ENCODE data around the gene CARMIL1. TPM values are rescaled to one million over a fixed set of nuclear protein-coding genes. Genes with fewer than 3 reads are reported as not detected.
A peak's percentile ranks its signal among the peaks of the same experiment; 100 is the strongest.

CARMIL1 gene
- total RNA-seq, 1 donor from 2014 or later, result 14.5 TPM

DNA sequence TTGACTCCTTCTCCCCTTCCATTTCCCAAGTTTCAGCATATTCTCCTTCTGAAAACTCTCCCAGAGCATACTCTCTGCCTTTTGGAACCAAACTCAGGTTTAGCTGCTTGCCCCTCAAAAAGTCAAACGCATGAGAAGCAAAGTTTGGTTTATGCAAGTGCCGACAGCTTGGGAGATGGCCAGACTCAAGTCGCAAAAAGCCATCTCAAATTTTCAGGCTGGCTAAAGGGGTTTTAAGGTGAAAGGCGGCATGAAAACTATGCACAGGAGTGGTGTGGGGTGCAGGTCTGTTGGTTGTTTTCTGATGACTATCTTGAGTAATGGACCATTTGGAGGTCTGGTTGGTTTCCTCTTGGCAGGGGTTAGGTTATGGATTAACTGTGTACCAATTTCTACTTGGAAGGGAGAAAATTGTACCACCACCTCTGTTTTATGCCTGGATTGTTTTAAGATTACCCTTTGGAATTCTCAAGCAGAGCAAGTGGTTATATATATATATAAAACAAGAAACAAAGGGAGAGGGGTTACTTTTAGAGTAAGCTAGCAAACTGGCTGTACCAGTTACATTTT is 320.4 kb downstream of the CARMIL1 start:
- H3K36me3 Mint-ChIP-seq (ENCODE audit: low read depth), result peaks cover 8% of the 10 kb centered on the region
- no peaks in the 10 kb centered on the region for H3K9me3 Mint-ChIP-seq (ENCODE audit: low read depth)
- no peak for DNase-seq (ENCODE audit: low spot score)
- no peaks in the 10 kb centered on the region for H3K27me3 Mint-ChIP-seq (ENCODE audit: low read depth)
- no peak overlapping the region for H3K27ac Mint-ChIP-seq (ENCODE audit: unreplicated experiment)
- no peak overlapping the region for H3K4me3 Mint-ChIP-seq (ENCODE audit: unreplicated experiment)
- TF ChIP-seq, protein P1, sequence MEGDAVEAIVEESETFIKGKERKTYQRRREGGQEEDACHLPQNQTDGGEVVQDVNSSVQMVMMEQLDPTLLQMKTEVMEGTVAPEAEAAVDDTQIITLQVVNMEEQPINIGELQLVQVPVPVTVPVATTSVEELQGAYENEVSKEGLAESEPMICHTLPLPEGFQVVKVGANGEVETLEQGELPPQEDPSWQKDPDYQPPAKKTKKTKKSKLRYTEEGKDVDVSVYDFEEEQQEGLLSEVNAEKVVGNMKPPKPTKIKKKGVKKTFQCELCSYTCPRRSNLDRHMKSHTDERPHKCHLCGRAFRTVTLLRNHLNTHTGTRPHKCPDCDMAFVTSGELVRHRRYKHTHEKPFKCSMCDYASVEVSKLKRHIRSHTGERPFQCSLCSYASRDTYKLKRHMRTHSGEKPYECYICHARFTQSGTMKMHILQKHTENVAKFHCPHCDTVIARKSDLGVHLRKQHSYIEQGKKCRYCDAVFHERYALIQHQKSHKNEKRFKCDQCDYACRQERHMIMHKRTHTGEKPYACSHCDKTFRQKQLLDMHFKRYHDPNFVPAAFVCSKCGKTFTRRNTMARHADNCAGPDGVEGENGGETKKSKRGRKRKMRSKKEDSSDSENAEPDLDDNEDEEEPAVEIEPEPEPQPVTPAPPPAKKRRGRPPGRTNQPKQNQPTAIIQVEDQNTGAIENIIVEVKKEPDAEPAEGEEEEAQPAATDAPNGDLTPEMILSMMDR (IDR thresholded peaks at IDR 0.05), result no peak
- peaks cover 3% of the 10 kb centered on the region for H3K4me1 Mint-ChIP-seq (ENCODE audit: low read depth)

DNA sequence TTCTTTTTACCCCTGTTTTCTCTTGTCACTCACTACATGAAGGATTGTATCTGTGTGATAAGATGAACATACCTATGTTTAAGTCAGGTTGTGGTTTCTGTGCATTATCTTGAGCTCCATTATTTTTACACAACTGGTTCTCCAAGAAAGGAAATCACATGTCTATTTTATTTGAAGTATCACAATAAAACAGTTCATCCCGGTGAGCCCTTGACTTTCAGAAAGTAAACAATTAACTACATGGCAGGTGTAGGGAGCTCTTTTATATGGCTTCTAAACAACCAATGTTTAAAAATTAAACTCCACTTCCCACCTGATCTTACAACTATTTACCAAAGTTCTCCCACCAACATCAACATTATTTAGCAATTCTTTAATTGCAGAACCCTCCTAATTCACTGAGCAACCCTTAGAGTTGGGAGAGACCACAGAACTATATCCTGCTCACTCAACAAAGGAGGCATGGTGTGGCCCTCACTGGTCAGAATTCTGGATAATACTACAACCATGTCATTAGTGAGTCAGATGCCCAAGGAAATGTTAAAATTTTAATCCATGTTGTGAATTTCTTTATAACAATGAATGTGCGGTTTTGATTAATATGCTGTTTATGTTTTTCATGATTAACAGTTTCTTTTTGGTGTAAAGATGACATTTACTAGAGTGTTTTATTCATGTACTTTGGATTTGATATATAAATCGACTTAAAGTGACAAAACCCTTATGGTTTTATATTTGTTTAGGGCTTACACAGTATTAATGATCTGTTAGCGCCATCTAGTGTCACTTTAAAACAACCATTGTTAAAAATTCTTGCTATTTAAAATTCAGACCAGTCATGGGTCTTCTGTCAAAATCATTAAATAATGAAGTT is 322.9 kb downstream of the CARMIL1 start:
- peaks cover 6% of the 10 kb centered on the region for H3K36me3 Mint-ChIP-seq (ENCODE audit: low read depth)
- H3K4me3 Mint-ChIP-seq (ENCODE audit: unreplicated experiment), result no peak overlapping the region
- H3K27me3 Mint-ChIP-seq (ENCODE audit: low read depth), result no peaks in the 10 kb centered on the region
- H3K27ac Mint-ChIP-seq (ENCODE audit: unreplicated experiment), result no peak overlapping the region
- no peak for DNase-seq (ENCODE audit: low spot score)
- H3K4me1 Mint-ChIP-seq (ENCODE audit: low read depth), result peaks cover 3% of the 10 kb centered on the region
- TF ChIP-seq, protein P1 (IDR thresholded peaks at IDR 0.05), result peak; percentile 95
- no peaks in the 10 kb centered on the region for H3K9me3 Mint-ChIP-seq (ENCODE audit: low read depth)

DNA sequence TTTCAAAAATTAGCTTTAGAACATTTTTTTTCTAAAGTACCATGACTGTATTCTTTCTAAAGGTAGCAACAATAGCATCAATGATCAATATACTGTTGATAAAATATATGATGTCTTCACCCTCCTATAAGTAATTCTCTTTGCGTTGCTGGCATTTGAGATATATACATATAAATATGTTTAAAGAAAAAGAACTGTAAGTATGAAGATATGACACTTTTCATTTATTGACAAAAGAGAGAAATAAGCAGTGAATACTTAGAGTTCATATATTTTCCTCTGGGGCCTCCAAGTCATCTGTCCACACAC is 323.5 kb downstream of the CARMIL1 start:
- H3K27me3 Mint-ChIP-seq (ENCODE audit: low read depth), result no peaks in the 10 kb centered on the region
- H3K27ac Mint-ChIP-seq (ENCODE audit: unreplicated experiment), result no peak overlapping the region
- H3K9me3 Mint-ChIP-seq (ENCODE audit: low read depth), result no peaks in the 10 kb centered on the region
- H3K4me3 Mint-ChIP-seq (ENCODE audit: unreplicated experiment), result no peak overlapping the region
- no peak for DNase-seq (ENCODE audit: low spot score)
- H3K36me3 Mint-ChIP-seq (ENCODE audit: low read depth), result peaks cover 5% of the 10 kb centered on the region
- H3K4me1 Mint-ChIP-seq (ENCODE audit: low read depth), result peaks cover 3% of the 10 kb centered on the region
- TF ChIP-seq, protein P1 (IDR thresholded peaks at IDR 0.05), result peak; percentile 51

DNA sequence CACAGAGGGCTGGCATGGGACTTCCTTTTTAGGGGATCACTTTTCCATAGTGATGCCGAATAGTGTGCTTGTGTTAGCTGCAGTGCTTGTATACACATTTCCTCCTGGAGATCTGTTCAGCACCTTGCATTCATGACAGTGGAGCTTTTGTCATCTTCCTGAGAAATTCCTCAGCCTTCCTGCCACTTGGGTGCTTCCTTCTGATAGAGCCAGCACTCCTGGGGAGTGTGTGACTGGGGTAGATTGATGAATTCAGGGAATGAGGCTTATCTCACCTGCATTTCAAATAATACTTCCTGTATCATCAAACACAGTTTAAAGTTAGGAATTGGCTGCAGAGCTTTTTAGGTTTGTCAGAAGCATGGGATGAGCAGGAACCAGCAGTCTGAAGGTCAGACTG is 324.1 kb downstream of the CARMIL1 start:
- Mint-ChIP-seq H3K36me3 (ENCODE audit: low read depth) (peaks cover 6% of the 10 kb centered on the region), H3K27me3 (ENCODE audit: low read depth) (no peaks in the 10 kb centered on the region), H3K4me3 (ENCODE audit: unreplicated experiment) (no peak overlapping the region), H3K9me3 (ENCODE audit: low read depth) (no peaks in the 10 kb centered on the region), H3K27ac (ENCODE audit: unreplicated experiment) (no peak overlapping the region), H3K4me1 (ENCODE audit: low read depth) (peaks cover 3% of the 10 kb centered on the region)
- DNase-seq (ENCODE audit: low spot score), result no peak
- TF ChIP-seq, protein P1 (IDR thresholded peaks at IDR 0.05), result no peak

DNA sequence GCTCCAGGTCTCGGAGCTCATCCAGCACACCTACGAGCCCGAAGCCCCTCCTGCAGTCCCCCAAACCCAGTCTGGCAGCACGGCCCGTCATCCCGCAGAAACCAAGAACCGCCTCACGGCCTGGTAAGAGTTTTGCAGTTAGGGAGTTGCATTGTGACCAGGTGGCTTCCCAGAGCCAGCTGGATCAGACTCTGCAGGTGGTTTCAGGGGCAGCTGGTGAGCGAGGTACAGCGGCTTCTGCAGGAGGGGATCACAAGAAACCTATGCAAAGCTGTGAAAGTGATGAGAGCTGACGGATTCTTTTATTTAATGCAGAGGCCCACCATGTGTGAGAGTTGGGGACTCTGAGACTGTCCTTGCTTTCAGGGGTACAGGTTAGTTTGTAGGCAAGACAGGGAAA is 327.0 kb downstream of the CARMIL1 start:
- TF ChIP-seq, protein P1 (IDR thresholded peaks at IDR 0.05), result no peak
- peaks cover 3% of the 10 kb centered on the region for H3K4me1 Mint-ChIP-seq (ENCODE audit: low read depth)
- H3K4me3 Mint-ChIP-seq (ENCODE audit: unreplicated experiment), result no peak overlapping the region
- peaks cover 5% of the 10 kb centered on the region for H3K36me3 Mint-ChIP-seq (ENCODE audit: low read depth)
- H3K9me3 Mint-ChIP-seq (ENCODE audit: low read depth), result no peaks in the 10 kb centered on the region
- H3K27ac Mint-ChIP-seq (ENCODE audit: unreplicated experiment), result no peak overlapping the region
- H3K27me3 Mint-ChIP-seq (ENCODE audit: low read depth), result no peaks in the 10 kb centered on the region
- DNase-seq (ENCODE audit: low spot score), result no peak

All from chondrocyte (in vitro differentiated cells).